Stimulated activated CD4-positive, alpha-beta T cell treated with anti-CD3 and anti-CD28 coated beads, Interleukin-2, amount 100 ng/mL, for 4 hours (primary cell): ENCODE measurements around the gene CD33.

Source experiments
- DNase-seq: peaks from one replicate; pipeline ENCODE4 v3.0.0-alpha.2; 2020; ENCODE audit warnings: low read depth

The CD33 gene

DNA sequence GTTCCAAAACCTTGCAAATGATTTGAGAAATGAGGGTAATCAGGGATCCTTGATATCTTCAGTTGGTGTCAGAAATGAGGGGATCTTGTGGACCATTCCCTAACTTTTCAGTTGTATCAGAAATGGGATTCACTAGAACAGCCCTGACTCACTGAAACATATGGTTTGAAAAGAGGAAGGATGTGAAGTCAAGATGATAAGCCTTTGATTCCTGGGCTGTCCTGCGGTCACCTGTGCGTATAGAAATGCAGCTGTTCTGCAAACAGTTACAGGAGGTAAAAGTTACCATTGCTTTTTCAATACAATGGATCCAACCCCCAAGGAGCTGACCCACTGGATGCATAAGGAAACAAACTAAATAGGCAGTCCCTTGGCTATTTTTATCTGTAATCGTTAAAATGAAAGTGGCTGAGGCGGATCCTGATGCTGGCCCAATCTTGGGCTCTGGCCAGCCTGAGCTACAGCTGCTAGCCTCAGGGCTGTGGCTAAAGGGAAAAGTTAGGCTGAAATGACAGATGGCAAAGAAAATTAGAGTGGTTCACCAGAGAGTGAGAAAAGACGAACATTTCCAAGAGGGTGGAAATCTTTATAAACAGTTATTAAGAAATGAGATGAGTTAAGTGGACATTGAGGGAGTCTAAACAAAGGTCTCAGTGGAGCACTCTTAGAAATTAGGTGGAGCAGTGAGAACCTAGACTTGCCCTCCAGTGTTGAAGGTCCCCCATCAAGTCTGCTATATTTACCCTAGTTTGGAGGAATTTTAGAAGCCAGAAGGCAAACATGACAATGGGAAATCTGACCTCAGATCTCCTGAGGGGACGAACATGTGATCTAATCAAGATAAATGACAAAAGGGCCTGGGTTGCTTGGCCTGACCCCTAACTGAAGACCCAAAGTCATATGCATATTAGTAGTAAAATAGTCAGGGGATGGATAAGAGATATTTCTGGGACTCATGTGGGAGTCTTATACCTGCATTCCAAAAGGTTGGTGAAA lies 33.6 kb downstream of the CD33 start:
- DNase-seq: no peak

DNA sequence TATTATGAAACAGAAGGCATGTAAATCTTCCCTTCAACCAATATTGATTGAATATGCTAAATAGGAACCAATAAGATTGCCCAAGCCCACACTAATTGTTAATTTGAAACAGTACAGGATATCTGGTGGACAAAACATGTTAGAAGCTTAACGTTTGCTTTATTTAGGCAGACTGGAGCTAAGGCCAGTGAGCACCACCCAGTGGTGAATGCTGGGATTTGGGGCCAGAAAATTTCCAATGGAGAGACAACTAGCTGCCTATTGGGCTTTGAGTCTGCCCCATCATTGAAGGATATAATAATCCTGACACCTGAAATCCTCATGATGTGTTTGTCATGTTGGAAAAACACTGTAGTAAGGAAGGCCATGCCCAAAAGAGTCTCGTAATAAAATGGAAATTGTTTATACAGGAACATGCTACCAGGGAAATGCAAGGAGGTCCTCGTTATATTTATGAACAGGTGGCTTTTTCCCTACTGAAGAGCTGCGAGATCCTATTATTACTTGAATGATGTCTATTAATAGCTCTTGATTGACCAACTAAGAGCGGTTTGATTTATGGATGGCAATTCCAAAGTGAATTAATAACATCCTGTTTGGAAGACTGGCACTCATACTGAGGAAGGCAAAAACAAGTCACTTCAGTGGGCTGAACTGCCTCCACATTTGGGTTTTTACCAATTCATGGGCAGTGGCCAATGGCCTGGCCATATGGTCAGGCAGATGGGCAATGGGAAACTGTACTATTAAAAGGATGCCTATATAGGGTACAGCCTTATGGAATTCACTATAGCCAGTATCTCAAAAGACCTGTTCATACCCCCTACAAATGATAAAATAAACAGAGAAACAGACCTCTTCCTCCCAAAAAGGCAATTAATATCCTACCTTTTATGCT lies 34.7 kb downstream of the CD33 start:
- DNase-seq: no peak

DNA sequence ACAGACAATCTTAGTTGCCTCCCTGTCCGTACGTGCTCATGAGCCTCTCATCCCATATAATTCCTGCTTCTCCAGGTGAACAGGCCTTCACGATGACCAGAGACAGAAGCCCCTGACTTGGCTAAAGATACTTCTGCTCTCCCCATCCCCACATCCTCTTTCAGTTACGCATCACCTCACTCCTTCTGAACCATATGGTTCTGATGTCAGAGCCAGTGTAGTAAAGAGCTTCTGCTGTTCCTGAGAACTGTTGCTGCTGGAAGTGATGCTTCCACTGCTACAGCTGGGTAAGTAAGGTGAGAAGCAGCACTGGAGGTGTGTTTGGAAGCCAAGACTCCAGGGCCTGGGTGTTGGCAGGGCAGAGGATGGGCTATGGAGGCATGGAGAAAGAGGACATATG lies 38.9 kb downstream of the CD33 start:
- no peak for DNase-seq

DNA sequence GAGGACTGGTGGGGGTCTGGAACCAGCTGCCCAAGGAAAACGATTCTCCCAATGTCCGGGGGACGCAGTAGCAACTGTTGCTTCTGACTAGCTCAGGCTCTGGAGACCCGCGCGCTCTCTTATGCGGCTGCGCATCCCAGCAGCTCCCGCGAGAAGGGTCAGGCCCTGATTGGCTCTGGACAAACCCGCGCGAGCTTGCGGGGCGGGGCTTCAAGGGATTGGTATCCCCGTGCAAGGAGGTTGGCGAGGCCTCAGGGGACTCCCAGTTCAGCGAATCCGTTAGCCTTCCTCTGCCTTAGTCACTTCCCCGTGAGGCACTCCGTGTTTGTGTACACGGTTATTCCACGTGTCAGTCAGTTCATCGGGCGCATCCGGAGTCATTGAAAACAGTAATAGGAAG lies 46.2 kb downstream of the CD33 start:
- DNase-seq: no peak

DNA sequence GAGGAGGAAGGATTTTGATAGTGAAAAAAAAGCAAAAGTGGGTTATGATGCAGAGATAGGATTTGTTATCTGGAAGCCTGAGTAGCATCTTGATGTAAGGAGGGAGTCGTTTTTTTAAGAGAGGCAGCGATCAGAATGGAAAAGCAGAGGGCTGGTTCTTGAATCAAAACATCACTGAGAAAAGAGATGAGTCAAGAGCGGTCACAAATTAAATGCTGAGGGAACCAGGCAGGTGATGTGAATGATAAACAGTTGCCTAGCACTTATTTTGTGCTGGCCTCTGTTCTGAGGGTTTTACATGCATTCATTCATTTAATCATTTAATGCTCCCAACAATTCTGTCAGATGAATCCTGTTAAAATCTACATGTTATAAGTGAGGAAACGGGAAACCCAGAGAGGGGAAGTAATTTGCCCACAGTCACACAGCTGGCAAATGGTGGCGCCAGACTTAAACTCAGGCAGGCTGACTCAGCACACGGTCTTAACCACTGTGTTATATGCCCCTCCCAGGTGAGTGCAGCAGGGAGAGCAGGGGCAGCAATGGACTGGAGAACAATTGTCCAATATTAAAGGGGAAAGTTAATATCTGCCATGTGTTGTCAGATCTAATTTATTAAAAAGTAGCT lies 47.4 kb downstream of the CD33 start:
- DNase-seq: no peak

DNA sequence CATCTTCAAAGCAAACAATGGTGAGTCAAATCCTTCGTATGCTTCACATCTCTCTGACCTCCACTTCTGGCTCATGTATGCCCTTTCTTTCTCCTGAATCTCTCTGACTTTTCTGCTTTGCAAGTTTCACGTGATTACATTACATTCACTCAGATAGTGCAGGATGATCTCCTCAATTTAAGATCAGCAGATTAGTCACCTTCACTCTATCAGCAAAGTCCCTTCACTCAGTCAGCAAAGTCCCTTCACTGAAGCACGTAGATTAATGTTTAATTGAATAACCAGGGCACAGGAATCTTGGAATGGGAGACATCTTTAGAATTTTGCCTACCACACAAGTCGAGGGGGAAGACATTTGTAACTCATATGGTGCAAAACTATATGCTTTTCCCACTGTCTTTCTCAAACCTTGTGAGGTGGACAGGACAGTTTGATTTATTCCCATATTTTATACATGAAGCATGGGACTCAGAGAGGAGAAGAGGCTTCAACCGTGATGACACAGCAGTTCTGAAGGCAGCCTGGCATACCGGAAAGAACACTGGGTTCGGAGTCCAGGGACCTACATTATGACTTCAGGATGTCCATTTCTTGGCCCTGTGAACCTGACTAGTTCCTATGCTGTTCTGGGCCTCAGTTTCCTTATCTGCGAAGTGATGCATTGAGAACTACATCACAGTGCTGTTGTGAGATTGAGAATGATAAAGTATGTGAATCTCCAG lies 49.3 kb downstream of the CD33 start:
- DNase-seq: no peak

DNA sequence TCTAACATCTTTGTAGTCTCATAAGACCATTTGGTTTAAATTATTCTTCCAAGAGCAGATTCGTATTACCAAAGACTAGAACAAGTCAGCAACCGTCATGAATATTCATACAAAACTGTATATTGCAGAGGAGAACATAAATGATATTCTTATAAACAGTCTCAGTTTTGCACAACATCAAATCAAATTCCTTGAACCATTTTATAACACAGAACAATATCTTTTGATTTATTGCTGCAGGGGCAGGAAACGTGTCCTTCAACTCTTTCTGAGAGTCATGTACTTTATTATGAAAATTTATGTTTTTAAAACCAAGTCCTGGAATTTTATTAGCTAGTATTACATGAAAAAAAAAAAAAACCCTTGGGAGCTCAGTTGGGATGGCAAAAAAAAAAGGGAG lies 52.2 kb downstream of the CD33 start:
- no peak for DNase-seq

DNA sequence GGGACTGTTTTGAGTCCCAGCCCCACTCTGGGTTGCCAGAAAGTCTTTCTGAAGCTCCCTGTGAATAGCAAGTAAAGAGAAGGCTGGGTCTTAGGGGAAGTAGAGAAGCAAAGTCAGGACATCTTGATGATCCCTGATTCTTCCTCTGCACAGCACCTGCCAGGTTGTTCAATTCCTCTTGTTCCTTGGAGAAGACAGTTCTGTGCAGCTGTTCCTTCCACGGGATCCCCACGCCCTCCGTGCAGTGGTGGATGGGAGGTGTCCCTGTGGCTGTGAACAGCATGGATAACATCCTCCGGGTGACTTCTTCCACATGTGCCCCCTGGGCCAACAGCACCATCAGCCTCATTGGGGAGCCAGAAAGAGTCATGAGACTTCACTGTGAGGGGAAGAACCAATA lies 57.5 kb downstream of the CD33 start:
- no peak for DNase-seq

DNA sequence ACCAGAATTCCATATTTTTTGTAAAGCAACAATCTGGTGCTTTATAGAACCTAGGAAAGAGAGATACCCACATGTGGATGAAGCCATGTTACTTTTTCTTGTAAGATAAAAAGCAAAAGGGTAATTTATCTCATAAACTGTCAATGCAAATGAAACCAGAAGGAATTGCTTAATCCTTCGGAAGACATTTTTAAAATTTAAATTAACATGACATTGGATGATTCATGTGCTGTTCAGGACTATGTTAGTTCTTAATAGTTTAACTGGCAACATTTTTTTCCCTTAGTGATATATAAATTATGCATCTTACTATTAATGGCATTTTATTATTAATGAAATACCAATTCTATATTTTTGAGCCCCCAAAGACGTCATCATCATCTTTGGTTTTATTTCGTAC lies 60.8 kb downstream of the CD33 start:
- DNase-seq: no peak
